NT2/D1 (cell line): Measurements from ENCODE around the gene TRAPPC3.

ENCODE experiments used
- DNase-seq: peaks from one replicate; pipeline ENCODE4 v3.0.0-alpha.2; 2011; ENCODE audit warnings: low read depth, low spot score
- H3K27me3 ChIP-seq: 2 replicates; pipeline ENCODE4 v1.6.0; 2011; ENCODE audit warnings: mild to moderate bottlenecking; ENCODE audit not compliant: insufficient read length, insufficient read depth
- H3K36me3 ChIP-seq: 2 replicates; pipeline ENCODE4 v1.6.1; 2011; ENCODE audit warnings: mild to moderate bottlenecking, low read length, mixed read lengths; ENCODE audit not compliant: insufficient read depth, insufficient read length
- H3K4me1 ChIP-seq: 2 replicates; pipeline ENCODE4 v1.5.1; 2011; ENCODE audit not compliant: insufficient read depth, insufficient read length
- H3K4me3 ChIP-seq: 2 replicates; pipeline ENCODE4 v1.5.1; 2011; ENCODE audit warnings: low read depth; ENCODE audit not compliant: insufficient read length
- H3K9ac ChIP-seq: 2 replicates; pipeline ENCODE4 v1.6.0; 2011; ENCODE audit warnings: low read depth; ENCODE audit not compliant: insufficient read length
- H3K9me3 ChIP-seq: 2 replicates; pipeline ENCODE4 v1.5.1; 2011; ENCODE audit warnings: mild to moderate bottlenecking, low read length; ENCODE audit not compliant: insufficient read depth
- SUZ12 ChIP-seq: IDR thresholded peaks from 2 replicates; pipeline ENCODE4 v1.6.1; 2011; ENCODE audit not compliant: insufficient read length, insufficient read depth; ENCODE audit errors: extremely low read depth
- YY1 ChIP-seq: IDR thresholded peaks from 2 replicates; pipeline ENCODE4 v1.6.1; 2011; ENCODE audit not compliant: insufficient read length, insufficient read depth
- ZNF274 ChIP-seq: IDR thresholded peaks from 2 replicates; pipeline ENCODE4 v1.6.1; 2011; ENCODE audit warnings: mild to moderate bottlenecking, low read depth, low read length

Gene TRAPPC3

DNA sequence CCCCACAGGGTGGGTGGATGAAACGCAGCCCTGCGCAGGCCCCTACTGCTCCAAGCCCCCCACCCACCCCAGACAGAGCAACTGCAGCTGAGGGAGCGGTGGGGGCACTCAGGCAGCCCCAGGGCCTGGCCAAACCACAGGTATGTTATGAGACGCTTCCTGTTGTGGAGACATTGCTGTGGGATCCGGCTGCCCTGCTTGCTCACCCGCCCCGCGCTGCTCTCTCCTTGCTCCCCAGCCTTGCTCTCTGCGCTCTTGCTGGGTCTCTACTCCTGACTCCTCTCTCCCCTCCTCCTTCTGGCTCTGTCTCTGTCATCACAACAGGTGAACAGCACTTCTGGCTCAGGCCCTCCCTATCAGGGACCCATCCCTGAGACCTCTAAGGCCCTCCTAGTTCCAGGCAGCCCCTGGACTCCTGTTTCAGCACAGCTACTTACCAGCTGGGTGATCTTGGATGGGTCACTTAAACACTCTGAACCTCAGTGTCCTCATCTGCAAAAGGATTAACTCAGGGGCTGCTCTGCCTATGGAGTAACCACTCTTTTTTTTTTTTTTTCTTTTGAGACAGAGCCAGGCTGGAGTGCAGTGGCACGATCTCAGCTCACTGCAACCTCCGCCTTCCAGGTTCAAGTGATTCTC lies 40.1 kb downstream of the TRAPPC3 start:
- H3K4me3 ChIP-seq = no peak overlapping the region
- no peaks in the 10 kb centered on the region for H3K9me3 ChIP-seq
- no peak overlapping the region for H3K9ac ChIP-seq
- DNase-seq = no peak
- peaks cover 27% of the 10 kb centered on the region for H3K4me1 ChIP-seq
- H3K36me3 ChIP-seq = no peaks in the 10 kb centered on the region
- TF ChIP-seq YY1 (no peak), ZNF274 (no peak), SUZ12 (no peak)
- no peaks in the 10 kb centered on the region for H3K27me3 ChIP-seq

DNA sequence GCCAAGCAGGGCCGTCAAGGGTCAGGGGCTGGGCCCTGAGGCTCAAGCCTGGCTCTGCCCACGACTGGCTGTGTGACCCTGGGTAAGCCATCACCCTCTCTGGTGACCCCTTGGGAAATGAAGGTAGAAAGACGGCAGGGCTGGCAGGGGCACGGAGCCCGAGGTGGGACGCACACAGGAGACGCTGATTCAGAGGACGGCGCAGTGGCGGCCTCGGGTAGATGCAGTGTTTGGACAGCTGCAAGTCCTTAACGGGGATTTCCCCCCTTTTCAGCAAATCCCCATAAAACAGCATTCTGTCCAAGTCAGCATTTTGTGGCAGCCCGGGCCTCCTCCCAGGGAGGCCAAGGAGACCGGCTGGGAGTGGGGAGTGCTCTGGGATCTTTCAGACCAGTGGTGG lies 41.0 kb downstream of the TRAPPC3 start:
- H3K4me1 ChIP-seq = peaks cover 23% of the 10 kb centered on the region
- no peaks in the 10 kb centered on the region for H3K9me3 ChIP-seq
- no peak overlapping the region for H3K4me3 ChIP-seq
- H3K9ac ChIP-seq = no peak overlapping the region
- no peaks in the 10 kb centered on the region for H3K27me3 ChIP-seq
- DNase-seq = no peak
- TF ChIP-seq ZNF274 = no peak
- no peak for TF ChIP-seq YY1
- TF ChIP-seq SUZ12 = no peak
- H3K36me3 ChIP-seq = no peaks in the 10 kb centered on the region

DNA sequence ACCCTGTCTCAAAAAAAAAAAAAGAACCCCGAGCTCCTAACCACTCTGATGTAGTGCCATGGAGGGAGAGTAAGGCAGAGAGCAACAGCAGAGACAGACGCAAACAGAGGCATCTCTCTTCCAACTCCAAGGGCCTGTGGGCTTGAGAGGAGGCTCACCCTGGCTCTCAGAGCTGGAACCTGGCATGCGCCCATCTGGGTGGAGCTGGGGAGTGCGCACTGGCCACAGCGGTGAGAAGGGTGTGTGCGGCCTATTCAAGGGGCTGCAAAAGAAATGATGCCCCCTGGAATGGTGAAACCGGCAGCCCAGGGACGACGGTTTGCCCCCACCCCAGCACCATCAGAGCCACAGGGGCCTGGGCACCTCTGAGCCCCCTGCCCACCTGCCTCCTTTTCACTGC lies 41.9 kb downstream of the TRAPPC3 start:
- H3K36me3 ChIP-seq = no peaks in the 10 kb centered on the region
- no peaks in the 10 kb centered on the region for H3K9me3 ChIP-seq
- H3K27me3 ChIP-seq = no peaks in the 10 kb centered on the region
- H3K4me1 ChIP-seq = peaks cover 20% of the 10 kb centered on the region
- no peak for DNase-seq
- TF ChIP-seq SUZ12 = no peak
- TF ChIP-seq ZNF274 = no peak
- no peak for TF ChIP-seq YY1
- H3K4me3 ChIP-seq = no peak overlapping the region
- no peak overlapping the region for H3K9ac ChIP-seq

DNA sequence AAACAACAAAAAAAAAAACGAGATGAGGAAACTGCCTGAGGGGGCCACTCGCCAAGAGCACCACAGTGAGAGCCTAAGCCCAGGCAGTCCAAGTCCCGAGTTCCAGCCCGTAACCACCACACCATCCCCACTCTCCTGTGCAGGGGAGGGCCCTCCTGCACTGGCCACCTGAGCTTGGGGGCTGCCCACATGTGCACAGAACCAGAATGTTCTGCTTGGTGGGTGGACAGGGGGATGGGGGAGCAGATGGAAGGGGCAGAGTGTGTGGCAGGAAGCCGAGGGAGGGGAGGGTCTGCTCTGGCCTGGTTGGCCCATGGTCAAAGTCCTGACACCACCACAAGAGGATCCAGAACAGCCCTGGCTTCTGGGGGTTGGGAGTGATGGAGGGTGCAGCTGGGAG lies 43.0 kb downstream of the TRAPPC3 start:
- Histone ChIP-seq H3K4me3 (no peak overlapping the region), H3K4me1 (peaks cover 20% of the 10 kb centered on the region), H3K27me3 (no peaks in the 10 kb centered on the region), H3K36me3 (no peaks in the 10 kb centered on the region), H3K9me3 (no peaks in the 10 kb centered on the region), H3K9ac (no peak overlapping the region)
- TF ChIP-seq ZNF274 (no peak), SUZ12 (no peak), YY1 (no peak)
- DNase-seq = no peak

DNA sequence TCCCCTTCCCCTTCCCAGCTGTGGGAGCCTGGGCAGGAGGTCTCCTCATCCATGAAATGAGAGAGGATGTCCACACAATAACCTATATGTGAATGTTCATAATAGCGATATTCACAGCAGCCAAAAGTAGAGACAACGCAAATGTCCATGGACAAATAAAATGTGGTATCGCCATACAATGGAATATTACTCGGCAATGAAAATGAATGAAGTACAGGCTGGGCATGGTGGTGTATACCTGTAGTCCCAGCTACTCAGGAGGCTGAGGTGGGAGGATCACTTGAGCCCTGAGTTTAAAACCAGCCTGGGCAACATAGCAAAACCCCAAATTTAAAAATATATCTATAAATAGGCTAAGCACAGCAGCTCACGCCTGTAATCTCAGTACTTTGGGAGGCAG lies 47.7 kb downstream of the TRAPPC3 start:
- H3K4me3 ChIP-seq = no peak overlapping the region
- DNase-seq = no peak
- H3K9me3 ChIP-seq = no peaks in the 10 kb centered on the region
- peaks cover 4% of the 10 kb centered on the region for H3K36me3 ChIP-seq
- TF ChIP-seq SUZ12 (no peak), YY1 (no peak), ZNF274 (no peak)
- H3K9ac ChIP-seq = no peak overlapping the region
- H3K27me3 ChIP-seq = no peaks in the 10 kb centered on the region
- H3K4me1 ChIP-seq = peaks cover 20% of the 10 kb centered on the region

DNA sequence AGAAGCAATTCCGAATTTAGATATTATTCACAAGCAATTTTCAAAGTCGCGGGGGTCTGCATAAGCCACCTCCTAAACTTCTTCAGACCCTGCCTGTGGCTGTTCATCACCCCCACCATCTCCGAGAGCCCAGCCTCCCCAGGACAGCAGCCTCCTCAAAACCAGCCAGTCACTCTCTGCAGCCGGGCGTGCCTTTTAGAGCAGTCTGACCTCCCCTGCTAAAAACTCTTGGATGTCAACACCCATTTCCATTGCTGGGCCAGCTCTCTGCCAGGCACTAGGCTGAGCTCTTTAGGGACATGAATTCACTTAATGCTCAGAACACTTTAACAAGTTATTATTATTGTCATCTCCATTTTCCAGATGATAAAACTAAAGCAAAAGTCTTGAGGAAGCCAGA lies 48.9 kb downstream of the TRAPPC3 start:
- Histone ChIP-seq H3K9ac (no peak overlapping the region), H3K4me1 (peaks cover 19% of the 10 kb centered on the region), H3K27me3 (no peaks in the 10 kb centered on the region), H3K4me3 (no peak overlapping the region), H3K36me3 (peaks cover 16% of the 10 kb centered on the region), H3K9me3 (no peaks in the 10 kb centered on the region)
- no peak for DNase-seq
- TF ChIP-seq SUZ12 (no peak), ZNF274 (no peak), YY1 (no peak)

DNA sequence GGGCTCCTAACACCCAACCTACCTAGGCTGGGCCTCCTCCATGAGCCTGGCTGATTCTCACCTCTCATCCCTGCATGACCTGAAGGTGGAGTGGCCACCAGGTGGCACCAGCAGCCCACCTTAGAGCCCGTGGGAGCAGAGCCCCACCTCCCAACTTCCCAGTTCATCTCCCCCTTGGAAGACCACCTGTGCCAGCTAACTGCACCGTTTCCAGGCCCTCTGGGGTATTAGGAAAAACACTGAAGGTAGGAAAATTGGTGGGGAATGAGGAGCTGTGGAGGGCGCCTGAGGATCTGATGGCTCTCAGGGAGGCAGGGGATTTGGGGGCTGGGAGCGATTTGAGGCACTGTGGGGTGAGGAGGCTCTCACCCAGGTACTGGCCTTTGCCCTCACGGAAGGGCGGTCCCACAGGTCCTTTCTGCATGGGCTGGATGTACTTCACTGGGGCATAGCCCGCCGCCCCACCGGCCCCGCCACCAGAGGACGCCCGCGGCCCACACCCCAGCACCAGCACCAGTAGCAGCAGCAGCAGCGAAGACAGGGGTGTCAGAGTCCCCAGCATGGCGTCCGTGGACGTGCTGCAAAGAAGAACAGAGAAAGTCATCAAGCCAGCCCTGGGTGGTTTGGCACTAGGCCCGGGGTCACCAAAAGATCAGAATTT lies 49.5 kb downstream of the TRAPPC3 start:
- no peak overlapping the region for H3K4me3 ChIP-seq

More for the DNA sequence above, 49.5 kb downstream of the TRAPPC3 start:
- Histone ChIP-seq H3K9me3 (no peaks in the 10 kb centered on the region), H3K27me3 (no peaks in the 10 kb centered on the region), H3K9ac (no peak overlapping the region), H3K4me1 (peaks cover 19% of the 10 kb centered on the region), H3K36me3 (peaks cover 21% of the 10 kb centered on the region)
- peak; percentile 84 for DNase-seq
- TF ChIP-seq ZNF274 = no peak
- no peak for TF ChIP-seq SUZ12
- TF ChIP-seq YY1 = no peak
